ENCODE results near the gene PDLIM4.

The PDLIM4 gene

DNA sequence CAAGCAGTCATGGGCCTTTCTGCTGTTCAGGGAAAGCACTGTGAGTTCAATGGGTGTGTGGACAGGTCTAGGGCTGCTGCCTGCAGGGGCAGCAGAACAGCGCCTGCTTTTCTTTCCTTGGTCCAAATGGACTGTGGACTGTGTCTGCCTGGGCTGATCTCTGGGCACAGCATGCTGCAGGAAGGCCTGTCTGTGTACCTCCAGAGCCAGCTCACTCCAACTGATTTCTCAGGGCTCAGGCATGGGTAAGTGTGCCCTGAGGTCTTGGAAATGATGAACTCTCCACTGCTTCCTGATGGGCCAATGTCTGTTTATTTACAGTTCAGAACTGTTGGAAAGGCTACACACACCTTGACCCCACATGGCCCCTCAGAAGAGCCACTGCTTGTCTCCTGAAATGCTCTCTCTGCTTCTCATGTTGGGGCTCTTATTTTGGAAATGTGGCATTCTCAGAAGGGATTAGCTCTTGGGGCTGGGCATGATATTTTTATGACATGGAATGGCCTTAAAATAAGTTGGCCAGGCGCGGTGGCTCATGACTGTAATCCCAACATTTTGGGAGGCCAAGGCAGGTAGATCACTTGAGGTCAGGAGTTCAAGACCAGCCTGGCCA is 63.7 kb downstream of the PDLIM4 start:
- Histone ChIP-seq H3K4ac (ENCODE audit: low read length) (no peak overlapping the region), H3K27me3 (ENCODE audit: control insufficient read depth in 3 of 3, insufficient read depth in 3 of 3, low read depth in 1 of 3, low read length in 3 of 3) (no peaks in the 10 kb centered on the region), H3K9me3 (replicated peaks in 1 of 2; ENCODE audit: control insufficient read depth in 2 of 2, insufficient read depth in 1 of 2, low read depth in 1 of 2, low read length in 2 of 2) (no peaks in the 10 kb centered on the region), H2BK15ac (ENCODE audit: low read length) (peak overlapping the region; percentile 33), H3K4me1 (ENCODE audit: control insufficient read depth in 2 of 2, insufficient read depth in 1 of 2, low read depth in 1 of 2, low read length in 2 of 2) (peaks cover 13% of the 10 kb centered on the region in 2 donors), H2BK120ac (ENCODE audit: low read depth, low read length) (no peak overlapping the region), H2BK5ac (ENCODE audit: low read length) (no peak overlapping the region), H2AFZ (ENCODE audit: low read length) (no peak overlapping the region), H3K36me3 (replicated peaks in 1 of 2; ENCODE audit: control insufficient read depth in 2 of 2, insufficient read depth in 2 of 2, low read length in 2 of 2) (no peaks in the 10 kb centered on the region), H4K91ac (ENCODE audit: low read depth, low read length, poor library complexity) (no peak overlapping the region), H3K4me2 (ENCODE audit: insufficient read depth, low read length, poor library complexity, severe bottlenecking) (no peak overlapping the region), H3K4me3 (ENCODE audit: low read length in 2 of 2) (no peak overlapping the region), H3K9ac (ENCODE audit: low read depth, low read length, poor library complexity) (no peak overlapping the region), H3K14ac (ENCODE audit: low read length) (no peak overlapping the region), H3K79me1 (ENCODE audit: low read depth, low read length) (no peaks in the 10 kb centered on the region), H2BK12ac (ENCODE audit: low read length) (peak overlapping the region; percentile 91), H2AK5ac (ENCODE audit: low read depth, low read length) (no peak overlapping the region), H4K8ac (ENCODE audit: low read depth, low read length) (no peak overlapping the region), H3K18ac (ENCODE audit: low read length) (peak overlapping the region; percentile 78), H3K23ac (ENCODE audit: low read depth, low read length, poor library complexity) (no peak overlapping the region), H3K27ac (replicated peaks; ENCODE audit: low read length) (no peak overlapping the region)
- DNase-seq (ENCODE audit: low spot score), result no peak
- WGBS, 2 donors (ENCODE audit: extremely low coverage in 2 of 2, insufficient read length in 2 of 2, insufficient replicate concordance in 1 of 2), result no CpG with 5 or more reads among the region's 3 CpGs

DNA sequence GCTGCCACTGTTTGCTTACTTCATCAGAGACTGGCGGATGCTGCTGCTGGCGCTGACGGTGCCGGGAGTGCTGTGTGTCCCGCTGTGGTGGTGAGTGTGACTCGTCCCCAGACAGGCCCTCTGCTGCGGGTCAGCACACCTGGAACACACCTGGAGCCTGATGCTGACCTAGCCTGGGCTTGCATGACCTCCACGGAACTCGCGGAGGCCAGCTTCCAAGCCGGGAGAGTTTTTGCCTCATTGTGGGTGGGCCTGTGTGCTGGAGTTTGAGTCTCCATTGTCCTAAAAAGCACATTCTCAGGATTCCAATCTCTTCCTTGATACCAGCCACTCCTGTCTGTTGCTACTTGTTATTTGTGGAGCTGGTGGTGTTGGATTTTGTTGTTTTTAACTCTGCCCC is 64.8 kb downstream of the PDLIM4 start:
- peak overlapping the region in 1 of 2 donors; percentile 41 for H3K4me3 ChIP-seq (ENCODE audit: low read length in 2 of 2)
- no peak overlapping the region for H2BK5ac ChIP-seq (ENCODE audit: low read length)
- no peak overlapping the region for H2BK120ac ChIP-seq (ENCODE audit: low read depth, low read length)
- no peaks in the 10 kb centered on the region for H3K36me3 ChIP-seq (replicated peaks in 1 of 2; ENCODE audit: control insufficient read depth in 2 of 2, insufficient read depth in 2 of 2, low read length in 2 of 2)
- peak; percentile 66 for DNase-seq (ENCODE audit: low spot score)
- H2BK15ac ChIP-seq (ENCODE audit: low read length), result no peak overlapping the region
- H3K4me2 ChIP-seq (ENCODE audit: insufficient read depth, low read length, poor library complexity, severe bottlenecking), result peak overlapping the region; percentile 50
- peak overlapping the region; percentile 28 for H3K4ac ChIP-seq (ENCODE audit: low read length)
- peak overlapping the region; percentile 93 for H2BK12ac ChIP-seq (ENCODE audit: low read length)
- H3K27me3 ChIP-seq (ENCODE audit: control insufficient read depth in 3 of 3, insufficient read depth in 3 of 3, low read depth in 1 of 3, low read length in 3 of 3), result no peaks in the 10 kb centered on the region
- no peaks in the 10 kb centered on the region for H3K79me1 ChIP-seq (ENCODE audit: low read depth, low read length)
- H3K9me3 ChIP-seq (replicated peaks in 1 of 2; ENCODE audit: control insufficient read depth in 2 of 2, insufficient read depth in 1 of 2, low read depth in 1 of 2, low read length in 2 of 2), result no peaks in the 10 kb centered on the region
- peak overlapping the region; percentile 94 for H3K18ac ChIP-seq (ENCODE audit: low read length)
- H4K91ac ChIP-seq (ENCODE audit: low read depth, low read length, poor library complexity), result peak overlapping the region; percentile 75
- no peak overlapping the region for H4K8ac ChIP-seq (ENCODE audit: low read depth, low read length)
- peak overlapping the region; percentile 48 for H3K14ac ChIP-seq (ENCODE audit: low read length)
- H3K4me1 ChIP-seq (ENCODE audit: control insufficient read depth in 2 of 2, insufficient read depth in 1 of 2, low read depth in 1 of 2, low read length in 2 of 2), result peaks cover 13% of the 10 kb centered on the region in 2 donors
- peak overlapping the region; percentile 87 for H3K23ac ChIP-seq (ENCODE audit: low read depth, low read length, poor library complexity)
- no peak overlapping the region for H2AK5ac ChIP-seq (ENCODE audit: low read depth, low read length)
- peak overlapping the region; percentile 66 for H2AFZ ChIP-seq (ENCODE audit: low read length)
- H3K27ac ChIP-seq (replicated peaks; ENCODE audit: low read length), result peak overlapping the region; percentile 50
- H3K9ac ChIP-seq (ENCODE audit: low read depth, low read length, poor library complexity), result no peak overlapping the region
- no CpG with 5 or more reads among the region's 11 CpGs for WGBS, 2 donors (ENCODE audit: extremely low coverage in 2 of 2, insufficient read length in 2 of 2, insufficient replicate concordance in 1 of 2)
